ENCODE data around the gene CFAP46. TPM values are rescaled to one million over a fixed set of nuclear protein-coding genes. Genes with fewer than 3 reads are reported as not detected.

Gene CFAP46
- total and polyA plus RNA-seq, 2 of the 4 experiments (the other 2 are of a cell fraction), result 1.3 to 1.8 TPM

DNA sequence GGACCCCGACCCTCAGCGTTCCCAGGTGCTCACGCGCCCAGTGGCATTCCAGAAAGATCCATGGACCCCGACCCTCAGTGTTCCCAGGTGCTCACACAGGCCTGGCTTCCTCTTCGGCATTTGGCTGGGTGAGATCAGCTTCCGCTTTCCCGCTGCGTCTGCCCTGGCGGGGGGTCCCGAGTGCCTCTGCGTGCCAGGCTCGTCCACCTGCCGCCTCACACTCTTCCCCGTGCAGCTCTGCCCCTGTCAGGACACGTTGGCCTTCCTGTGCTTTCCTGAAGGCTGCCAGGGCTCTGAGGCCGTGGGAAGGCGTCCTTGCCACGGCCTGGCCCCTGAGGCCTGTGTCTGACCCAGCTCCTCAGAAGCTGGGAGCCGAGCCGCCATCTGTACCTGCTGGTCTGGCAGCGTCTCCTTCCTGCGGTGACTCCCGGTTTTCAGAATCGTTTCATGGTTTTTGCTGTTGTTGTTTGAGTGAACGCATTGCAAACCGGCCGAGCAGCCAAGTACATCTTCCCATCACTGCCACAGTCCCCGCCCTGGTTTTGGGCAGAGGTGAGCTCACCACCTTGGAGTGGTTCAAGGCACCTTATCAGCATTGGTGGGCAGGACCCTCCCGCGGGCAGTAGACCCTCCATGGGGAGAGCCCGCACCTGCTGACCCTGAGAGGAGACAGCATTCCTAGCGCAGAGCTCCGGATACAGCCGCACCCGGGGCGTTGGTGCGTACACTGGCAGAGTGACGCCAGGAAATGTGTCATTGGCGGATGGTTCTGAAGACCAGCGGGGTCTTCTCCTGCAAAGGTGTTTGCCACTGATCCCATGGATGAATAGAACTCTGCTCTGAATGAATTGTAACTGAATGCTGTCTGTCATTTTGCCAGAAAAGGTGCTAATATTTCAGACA, 173.8 kb downstream of the CFAP46 start:
- Histone ChIP-seq H4K20me1 (ENCODE audit: insufficient read depth, low read length) (no peaks in the 10 kb centered on the region), H3K4me1 (ENCODE audit: control insufficient read depth, insufficient read depth, low read length) (no peaks in the 10 kb centered on the region), H3K9ac (ENCODE audit: low read depth, low read length) (no peak overlapping the region), H3K4ac (ENCODE audit: low read depth, low read length) (no peak overlapping the region), H4K8ac (ENCODE audit: low read depth in 2 of 2, low read length in 2 of 2) (no peak overlapping the region), H3K36me3 (ENCODE audit: control insufficient read depth, insufficient read depth, low read length) (peaks cover 8% of the 10 kb centered on the region), H3K79me1 (ENCODE audit: low read depth in 1 of 2, low read length in 2 of 2) (no peaks in the 10 kb centered on the region), H2BK20ac (ENCODE audit: low read depth, low read length) (no peak overlapping the region), H3K56ac (ENCODE audit: extremely low read depth, insufficient read depth, low read length) (no peak overlapping the region), H3K14ac (replicated peaks; ENCODE audit: low read depth, low read length) (no peak overlapping the region), H4K91ac (ENCODE audit: insufficient read depth, low read depth, low read length) (no peak overlapping the region), H2BK5ac (ENCODE audit: low read depth, low read length, poor library complexity, severe bottlenecking) (no peak overlapping the region), H3K27me3 (ENCODE audit: control insufficient read depth, insufficient read depth, low read length) (no peaks in the 10 kb centered on the region), H3K23ac (ENCODE audit: low read depth, low read length) (no peak overlapping the region), H3K9me1 (ENCODE audit: insufficient read depth, low read length) (peaks cover 3% of the 10 kb centered on the region), H3K18ac (ENCODE audit: low read depth, low read length) (no peak overlapping the region), H2AFZ (replicated peaks; ENCODE audit: low read length, poor library complexity) (no peak overlapping the region), H2BK15ac (ENCODE audit: low read depth, low read length) (no peak overlapping the region), H2BK120ac (ENCODE audit: low read depth, low read length) (no peak overlapping the region), H3K4me3 (ENCODE audit: insufficient read depth, low read depth, low read length) (no peak overlapping the region), H4K5ac (ENCODE audit: low read depth, low read length) (no peak overlapping the region), H3K4me2 (ENCODE audit: low read depth, low read length) (no peak overlapping the region), H3K9me3 (ENCODE audit: control insufficient read depth, insufficient read depth, low read length) (no peaks in the 10 kb centered on the region), H3K27ac (ENCODE audit: insufficient read depth, low read length) (no peak overlapping the region), H2AK9ac (replicated peaks; ENCODE audit: low read depth, low read length, poor library complexity) (no peak overlapping the region), H2AK5ac (ENCODE audit: low read depth, low read length) (no peak overlapping the region)
- ChIA-PET POLR2A (ENCODE audit: unreplicated experiment) (no interaction called here), CTCF (no interaction called here)
- in situ Hi-C loops (cut with MboI; ENCODE audit: low sequenced_read_pairs), result no loop called here
- no TSS peak for BruUV-seq (replicated peaks)
- TF ChIP-seq MAFK (IDR thresholded peaks at IDR 0.05; ENCODE audit: low read depth, low read length) (no peak), POLR2A (IDR thresholded peaks at IDR 0.05; ENCODE audit: low read depth, low read length) (no peak), FOS (IDR thresholded peaks at IDR 0.05; ENCODE audit: low read depth, low read length) (no peak), NFE2L2 (IDR thresholded peaks at IDR 0.05; ENCODE audit: low read depth, low read length) (no peak), MAZ (IDR thresholded peaks at IDR 0.05; ENCODE audit: borderline replicate concordance, low read depth, low read length) (no peak), RCOR1 (IDR thresholded peaks at IDR 0.05; ENCODE audit: insufficient replicate concordance, low read length) (no peak)
- TF ChIP-seq, protein P1, sequence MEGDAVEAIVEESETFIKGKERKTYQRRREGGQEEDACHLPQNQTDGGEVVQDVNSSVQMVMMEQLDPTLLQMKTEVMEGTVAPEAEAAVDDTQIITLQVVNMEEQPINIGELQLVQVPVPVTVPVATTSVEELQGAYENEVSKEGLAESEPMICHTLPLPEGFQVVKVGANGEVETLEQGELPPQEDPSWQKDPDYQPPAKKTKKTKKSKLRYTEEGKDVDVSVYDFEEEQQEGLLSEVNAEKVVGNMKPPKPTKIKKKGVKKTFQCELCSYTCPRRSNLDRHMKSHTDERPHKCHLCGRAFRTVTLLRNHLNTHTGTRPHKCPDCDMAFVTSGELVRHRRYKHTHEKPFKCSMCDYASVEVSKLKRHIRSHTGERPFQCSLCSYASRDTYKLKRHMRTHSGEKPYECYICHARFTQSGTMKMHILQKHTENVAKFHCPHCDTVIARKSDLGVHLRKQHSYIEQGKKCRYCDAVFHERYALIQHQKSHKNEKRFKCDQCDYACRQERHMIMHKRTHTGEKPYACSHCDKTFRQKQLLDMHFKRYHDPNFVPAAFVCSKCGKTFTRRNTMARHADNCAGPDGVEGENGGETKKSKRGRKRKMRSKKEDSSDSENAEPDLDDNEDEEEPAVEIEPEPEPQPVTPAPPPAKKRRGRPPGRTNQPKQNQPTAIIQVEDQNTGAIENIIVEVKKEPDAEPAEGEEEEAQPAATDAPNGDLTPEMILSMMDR (conservative IDR thresholded peaks at IDR 0.05; ENCODE audit: low read depth, low read length), result no peak
- WGBS, 2 experiments (ENCODE audit: extremely low coverage in 2 of 2, insufficient read length in 1 of 2), result 98% methylated on average over 28 of the region's 41 CpGs; no CpG with 5 or more reads in 1 of the 2 experiments
- ATAC-seq (ENCODE audit: low read depth) (no peak), DNase-seq (no peak)
- intact Hi-C loops (cut with micrococcal nuclease), result no loop called here
- dilution Hi-C loops (cut with HindIII; ENCODE audit: low sequenced_read_pairs, unreplicated experiment), result no loop called here
